Measurements from ENCODE around the gene IDH2.
"Not testable (repeated sequence)": the region's sequence is repeated elsewhere in the genome, so short reads cannot be mapped to it uniquely, and the experiment has no call there.

Gene IDH2

DNA sequence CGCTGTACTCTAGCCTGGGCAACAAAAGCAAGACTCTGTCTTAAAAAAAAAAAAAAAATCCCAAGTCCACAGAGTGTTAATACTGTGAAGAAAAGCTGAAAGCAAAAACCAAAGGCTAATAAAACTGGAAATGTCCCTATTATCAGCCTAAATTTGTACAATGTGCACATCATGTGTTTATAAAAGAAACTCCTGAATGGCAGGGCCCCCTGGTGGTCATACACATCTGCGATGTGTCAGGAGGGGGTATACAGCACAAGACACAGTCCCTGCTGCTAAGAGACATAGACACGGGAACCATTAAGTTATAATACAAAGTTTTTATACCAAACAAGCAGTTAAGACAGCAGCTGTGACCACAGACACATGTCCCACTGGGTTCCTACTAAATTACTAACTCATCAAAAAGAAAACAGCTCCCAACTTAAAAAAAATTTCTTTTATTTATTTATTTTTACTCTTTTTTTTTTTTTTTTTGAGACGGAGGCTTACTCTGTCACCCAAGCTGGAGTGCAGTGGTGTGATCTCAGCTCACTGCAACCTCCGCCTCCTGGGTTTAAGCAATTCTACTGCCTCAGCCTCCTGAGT lies 31.0 kb downstream of the IDH2 start:
- TF ChIP-seq, protein P1, sequence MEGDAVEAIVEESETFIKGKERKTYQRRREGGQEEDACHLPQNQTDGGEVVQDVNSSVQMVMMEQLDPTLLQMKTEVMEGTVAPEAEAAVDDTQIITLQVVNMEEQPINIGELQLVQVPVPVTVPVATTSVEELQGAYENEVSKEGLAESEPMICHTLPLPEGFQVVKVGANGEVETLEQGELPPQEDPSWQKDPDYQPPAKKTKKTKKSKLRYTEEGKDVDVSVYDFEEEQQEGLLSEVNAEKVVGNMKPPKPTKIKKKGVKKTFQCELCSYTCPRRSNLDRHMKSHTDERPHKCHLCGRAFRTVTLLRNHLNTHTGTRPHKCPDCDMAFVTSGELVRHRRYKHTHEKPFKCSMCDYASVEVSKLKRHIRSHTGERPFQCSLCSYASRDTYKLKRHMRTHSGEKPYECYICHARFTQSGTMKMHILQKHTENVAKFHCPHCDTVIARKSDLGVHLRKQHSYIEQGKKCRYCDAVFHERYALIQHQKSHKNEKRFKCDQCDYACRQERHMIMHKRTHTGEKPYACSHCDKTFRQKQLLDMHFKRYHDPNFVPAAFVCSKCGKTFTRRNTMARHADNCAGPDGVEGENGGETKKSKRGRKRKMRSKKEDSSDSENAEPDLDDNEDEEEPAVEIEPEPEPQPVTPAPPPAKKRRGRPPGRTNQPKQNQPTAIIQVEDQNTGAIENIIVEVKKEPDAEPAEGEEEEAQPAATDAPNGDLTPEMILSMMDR (IDR thresholded peaks at IDR 0.05; ENCODE audit: low read depth, low read length), result peak; percentile 88
- Histone ChIP-seq H3K9me3 (no peaks in the 10 kb centered on the region), H3K36me3 (peaks cover 5% of the 10 kb centered on the region; the same call in 1 of the 2 replicates), H3K27me3 (no peaks in the 10 kb centered on the region), H3K4me1 (no peaks in the 10 kb centered on the region), H3K4me3 (ENCODE audit: low read depth, low read length) (no peak overlapping the region)
- DNase-seq, result peak; percentile 85

DNA sequence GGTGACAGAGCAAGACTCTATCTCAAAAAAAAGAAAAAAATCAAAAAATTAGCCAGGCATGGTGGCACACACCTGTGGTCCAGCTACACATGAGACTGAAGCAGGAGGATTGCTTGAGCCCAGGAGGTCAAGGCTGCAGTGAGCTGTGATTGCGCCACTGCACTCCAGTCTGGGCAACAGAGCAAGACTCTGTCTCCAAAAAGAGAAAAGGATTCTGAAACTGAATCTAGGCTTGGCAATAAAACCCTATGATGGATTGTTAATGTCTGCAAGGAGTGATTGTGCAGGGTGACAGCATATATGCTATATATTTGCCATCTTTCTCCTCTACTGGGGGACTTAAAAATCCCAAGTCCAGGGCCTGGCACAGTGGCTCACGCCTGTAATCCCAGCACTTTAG lies 31.6 kb downstream of the IDH2 start:
- not testable (repeated sequence) for H3K27me3 ChIP-seq; DNase-seq; H3K36me3 ChIP-seq; H3K4me1 ChIP-seq; H3K9me3 ChIP-seq; H3K4me3 ChIP-seq (ENCODE audit: low read depth, low read length)

DNA sequence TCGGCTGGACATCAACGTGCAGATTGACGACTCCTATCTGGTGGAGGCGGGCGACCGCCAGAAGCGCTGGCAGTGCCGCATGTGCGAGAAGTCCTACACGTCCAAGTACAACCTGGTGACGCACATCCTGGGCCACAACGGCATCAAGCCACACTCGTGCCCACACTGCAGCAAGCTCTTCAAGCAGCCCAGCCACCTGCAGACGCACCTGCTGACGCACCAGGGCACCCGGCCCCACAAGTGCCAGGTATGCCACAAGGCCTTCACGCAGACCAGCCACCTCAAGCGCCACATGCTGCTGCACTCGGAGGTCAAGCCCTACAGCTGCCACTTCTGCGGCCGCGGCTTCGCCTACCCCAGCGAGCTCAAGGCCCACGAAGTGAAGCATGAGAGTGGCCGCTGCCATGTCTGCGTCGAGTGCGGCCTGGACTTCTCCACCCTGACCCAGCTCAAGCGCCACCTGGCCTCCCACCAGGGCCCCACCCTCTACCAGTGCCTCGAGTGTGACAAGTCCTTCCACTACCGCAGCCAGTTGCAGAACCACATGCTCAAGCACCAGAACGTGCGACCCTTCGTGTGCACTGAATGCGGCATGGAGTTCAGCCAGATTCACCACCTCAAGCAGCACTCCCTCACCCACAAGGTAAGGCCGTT lies 34.2 kb downstream of the IDH2 start:
- Histone ChIP-seq H3K27me3 (no peaks in the 10 kb centered on the region), H3K9me3 (no peaks in the 10 kb centered on the region), H3K4me3 (ENCODE audit: low read depth, low read length) (no peak overlapping the region), H3K36me3 (no peaks in the 10 kb centered on the region), H3K4me1 (no peaks in the 10 kb centered on the region; the same call in 1 of the 2 replicates)
- TF ChIP-seq, protein P1 (IDR thresholded peaks at IDR 0.05; ENCODE audit: low read depth, low read length), result no peak
- no peak for DNase-seq

DNA sequence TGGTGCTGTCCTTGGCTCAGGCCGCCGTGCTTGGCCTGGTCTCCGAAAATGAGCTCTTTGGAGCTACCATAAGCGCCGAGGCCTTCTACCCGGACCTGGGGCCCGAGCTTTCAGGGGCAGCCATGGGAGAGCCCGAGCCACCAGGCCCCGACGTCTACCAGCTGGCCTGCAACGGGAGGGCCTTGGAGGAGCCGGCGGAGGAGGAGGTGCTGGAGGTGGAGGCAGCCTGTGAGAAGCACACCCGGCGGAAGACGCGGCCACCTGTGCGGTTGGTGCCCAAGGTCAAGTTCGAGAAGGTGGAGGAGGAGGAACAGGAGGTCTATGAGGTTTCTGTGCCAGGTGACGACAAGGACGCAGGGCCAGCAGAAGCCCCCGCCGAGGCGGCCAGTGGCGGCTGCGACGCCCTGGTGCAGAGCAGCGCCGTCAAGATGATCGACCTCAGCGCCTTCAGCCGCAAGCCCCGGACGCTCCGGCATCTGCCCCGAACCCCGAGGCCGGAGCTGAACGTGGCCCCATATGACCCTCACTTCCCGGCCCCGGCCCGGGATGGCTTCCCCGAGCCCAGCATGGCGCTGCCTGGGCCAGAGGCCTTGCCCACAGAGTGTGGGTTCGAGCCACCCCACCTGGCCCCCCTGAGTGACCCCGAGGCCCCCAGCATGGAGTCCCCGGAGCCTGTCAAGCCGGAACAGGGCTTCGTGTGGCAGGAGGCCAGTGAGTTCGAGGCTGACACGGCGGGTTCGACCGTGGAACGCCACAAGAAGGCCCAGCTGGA lies 34.9 kb downstream of the IDH2 start:
- Histone ChIP-seq H3K4me1 (no peaks in the 10 kb centered on the region; the same call in 1 of the 2 replicates), H3K9me3 (no peaks in the 10 kb centered on the region), H3K27me3 (no peaks in the 10 kb centered on the region), H3K36me3 (no peaks in the 10 kb centered on the region), H3K4me3 (ENCODE audit: low read depth, low read length) (no peak overlapping the region)
- DNase-seq, result no peak
- TF ChIP-seq, protein P1 (IDR thresholded peaks at IDR 0.05; ENCODE audit: low read depth, low read length), result no peak

DNA sequence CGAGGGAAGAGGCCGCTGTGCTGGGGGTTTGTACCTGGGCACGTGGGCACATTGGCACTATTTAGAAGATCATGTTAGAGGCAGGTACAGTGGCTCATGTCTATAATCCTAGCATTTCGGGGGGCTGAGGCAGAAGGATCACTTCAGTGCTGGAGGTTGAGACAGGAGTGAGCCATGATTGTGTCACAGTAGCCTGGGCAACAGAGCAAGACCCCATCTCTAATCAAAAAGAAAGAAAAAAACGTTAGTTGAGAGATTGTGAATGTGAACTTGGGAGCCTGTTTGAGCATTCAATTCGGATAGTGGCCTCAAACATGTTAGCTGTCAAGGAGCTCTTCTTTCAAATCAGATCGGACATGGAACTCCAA lies 36.6 kb downstream of the IDH2 start:
- Histone ChIP-seq H3K4me3 (ENCODE audit: low read depth, low read length) (no peak overlapping the region), H3K4me1 (peaks cover 3% of the 10 kb centered on the region), H3K27me3 (no peaks in the 10 kb centered on the region), H3K9me3 (no peaks in the 10 kb centered on the region), H3K36me3 (no peaks in the 10 kb centered on the region)
- TF ChIP-seq, protein P1 (IDR thresholded peaks at IDR 0.05; ENCODE audit: low read depth, low read length), result no peak
- DNase-seq, result no peak

DNA sequence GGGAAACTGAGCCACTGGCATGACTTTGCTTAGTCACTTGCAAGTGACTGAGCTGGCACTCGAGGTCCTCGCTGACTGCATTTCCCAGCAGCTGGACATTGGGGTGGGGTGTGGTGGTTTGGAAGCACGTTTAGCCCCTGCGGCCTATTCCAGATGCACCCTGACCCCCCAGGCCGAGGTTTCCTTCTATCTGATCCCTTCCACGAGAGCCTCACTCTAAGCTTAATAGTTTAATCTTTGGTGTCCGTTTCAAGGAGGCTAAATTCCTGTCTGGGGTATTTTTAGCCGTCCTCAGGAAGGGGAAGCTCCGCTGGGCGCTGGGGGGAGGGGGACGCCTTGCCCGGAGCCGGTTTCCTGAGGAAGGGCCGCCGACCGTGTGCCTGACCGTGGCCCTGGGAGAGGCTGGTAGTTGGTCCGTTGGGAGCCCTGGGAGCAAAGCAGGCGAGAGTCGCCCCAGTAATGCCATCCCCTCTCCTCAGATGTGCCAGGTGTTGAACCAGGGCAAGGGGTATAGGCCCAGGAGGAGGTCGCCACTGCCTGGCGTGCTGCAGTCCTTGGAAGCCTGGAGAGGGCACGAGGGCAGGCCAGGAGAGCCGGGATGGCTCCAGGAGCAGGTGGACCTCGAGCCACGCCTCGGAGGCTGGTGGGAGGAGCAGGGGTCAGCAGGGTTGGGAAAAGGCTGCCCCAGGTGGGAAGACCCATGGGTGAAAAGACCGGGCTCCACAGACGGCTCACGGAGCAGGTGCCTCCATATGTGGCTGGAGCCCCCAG lies 37.2 kb downstream of the IDH2 start:
- Histone ChIP-seq H3K27me3 (no peaks in the 10 kb centered on the region), H3K4me1 (peaks cover 3% of the 10 kb centered on the region), H3K36me3 (no peaks in the 10 kb centered on the region), H3K9me3 (no peaks in the 10 kb centered on the region), H3K4me3 (ENCODE audit: low read depth, low read length) (no peak overlapping the region)
- no peak for DNase-seq
- TF ChIP-seq, protein P1 (IDR thresholded peaks at IDR 0.05; ENCODE audit: low read depth, low read length), result no peak

Data from BE2C (cell line).